Activated CD8-positive, alpha-beta memory T cell treated with anti-CD3 and anti-CD28 coated beads, Interleukin-2, amount 50 U/mL, for 24 hours (primary cell): ENCODE data around the gene KRT32.
"Not testable (repeated sequence)": the region's sequence is repeated elsewhere in the genome, so short reads cannot be mapped to it uniquely, and the experiment has no call there.

ENCODE experiments used
- DNase-seq: peaks from one replicate; pipeline ENCODE4 v3.0.0-alpha.2; 2020; ENCODE audit errors: extremely low read depth

KRT32 gene

GRCh38 chr17:41464682-41465081, 2.5 kb downstream of the KRT32 start:
- DNase-seq: no peak

- no peak for DNase-seq
Measured at GRCh38 chr17:41464173-41464572, 3.0 kb downstream of the KRT32 start.

GRCh38 chr17:41463746-41464145, 3.4 kb downstream of the KRT32 start:
- no peak for DNase-seq

GRCh38 chr17:41462705-41463104, 4.5 kb downstream of the KRT32 start:
- DNase-seq: no peak

- no peak for DNase-seq
Measured at GRCh38 chr17:41457676-41458075, 9.5 kb downstream of the KRT32 start.

- no peak for DNase-seq
Measured at GRCh38 chr17:41456204-41456603, 11.0 kb downstream of the KRT32 start.

- no peak for DNase-seq
Measured at GRCh38 chr17:41455236-41455635, 11.9 kb downstream of the KRT32 start.

- no peak for DNase-seq
Measured at GRCh38 chr17:41453066-41453465, 14.1 kb downstream of the KRT32 start.

GRCh38 chr17:41452281-41452680, 14.9 kb downstream of the KRT32 start:
- DNase-seq: no peak

GRCh38 chr17:41451154-41451728, 15.9 kb downstream of the KRT32 start:
- no peak for DNase-seq

- no peak for DNase-seq
Measured at GRCh38 chr17:41449008-41449407, 18.2 kb downstream of the KRT32 start.

- DNase-seq: no peak
Measured at GRCh38 chr17:41448506-41448905, 18.7 kb downstream of the KRT32 start.

- no peak for DNase-seq
Measured at GRCh38 chr17:41446806-41447205, 20.4 kb downstream of the KRT32 start.

- no peak for DNase-seq
Measured at GRCh38 chr17:41444640-41445039, 22.5 kb downstream of the KRT32 start.

GRCh38 chr17:41444186-41444585, 23.0 kb downstream of the KRT32 start:
- no peak for DNase-seq

- no peak for DNase-seq
Measured at GRCh38 chr17:41442739-41443138, 24.4 kb downstream of the KRT32 start.

- DNase-seq: no peak
Measured at GRCh38 chr17:41440531-41441033, 26.6 kb downstream of the KRT32 start, which contains the start of gene KRT38. Gene KRT38, minus strand, starts transcription at chr17:41440983. Its CDS starts 62 bp downstream, at chr17:41440921.

GRCh38 chr17:41439375-41439774, 27.8 kb downstream of the KRT32 start:
- DNase-seq: no peak

- no peak for DNase-seq
Measured at GRCh38 chr17:41437769-41438168, 29.4 kb downstream of the KRT32 start.

GRCh38 chr17:41437254-41437653, 29.9 kb downstream of the KRT32 start:
- DNase-seq: no peak

- no peak for DNase-seq
Measured at GRCh38 chr17:41434415-41434814, 32.8 kb downstream of the KRT32 start.

GRCh38 chr17:41434005-41434404, 33.2 kb downstream of the KRT32 start:
- no peak for DNase-seq

- DNase-seq: no peak
Measured at GRCh38 chr17:41433586-41433985, 33.6 kb downstream of the KRT32 start.

GRCh38 chr17:41430376-41430775, 36.8 kb downstream of the KRT32 start:
- not testable (repeated sequence) for DNase-seq
